Gastrocnemius medialis (tissue), 4 donors: ENCODE results near the gene NGEF.

ENCODE experiments used
- CTCF ChIP-seq, 5 experiments: fragments of 450-650 bp in 3 of 5; fragments of 200-600 bp in 2 of 5; sonication (generic) in 2 of 5; IDR thresholded peaks in 4 of 5; conservative IDR thresholded peaks in 1 of 5; 1 replicate in 4 of 5; 2 replicates in 1 of 5; pipeline ENCODE4 v1.5.1; 2016 to 2019; ENCODE audit warnings: antibody characterized with exemption in 5 of 5, mild to moderate bottlenecking in 3 of 5, moderate library complexity in 3 of 5
- POLR2A ChIP-seq, 2 donors: fragments of 450-650 bp; IDR thresholded peaks; one replicate each; pipeline ENCODE4 v1.6.1; 2017; ENCODE audit warnings: antibody characterized with exemption in 2 of 2, mild to moderate bottlenecking in 2 of 2, moderate library complexity in 2 of 2

- TF ChIP-seq CTCF (IDR thresholded peaks at IDR 0.05 in 4 of 5, conservative IDR thresholded peaks at IDR 0.05 in 1 of 5) (no peak), POLR2A (IDR thresholded peaks at IDR 0.05) (no peak)
Measured at GRCh38 chr2:232976176-232976575, 36.9 kb downstream of the NGEF start.
